MM.1S (cell line): ENCODE measurements around the gene AGK.

Experiments used
- DNase-seq: peaks from one replicate; pipeline ENCODE4 v3.0.0-alpha.2; 2015
- H2AFZ ChIP-seq: fragments of 300-600 bp; sonication (generic); 2 replicates; pipeline ENCODE4 v1.6.0; 2016; ENCODE audit warnings: antibody characterized with exemption, low read length
- H3F3A ChIP-seq: fragments of 300-600 bp; sonication (generic); 2 replicates; pipeline ENCODE4 v1.6.1; 2016; ENCODE audit warnings: mild to moderate bottlenecking, antibody characterized with exemption, low read length, moderate library complexity, mixed read lengths; ENCODE audit not compliant: insufficient read depth
- H3K27ac ChIP-seq: fragments of 300-600 bp; sonication (generic); 2 replicates; pipeline ENCODE4 v1.5.1; 2016; ENCODE audit warnings: mild to moderate bottlenecking, low read length
- H3K27me3 ChIP-seq: fragments of 300-600 bp; sonication (generic); replicated peaks from 2 replicates; pipeline ENCODE4 v1.6.0; 2016; ENCODE audit warnings: low read length; ENCODE audit not compliant: insufficient read depth
- H3K36me3 ChIP-seq: fragments of 300-600 bp; sonication (generic); replicated peaks from 2 replicates; pipeline ENCODE4 v1.6.1; 2016; ENCODE audit warnings: mild to moderate bottlenecking, low read length, mixed read lengths; ENCODE audit not compliant: insufficient read depth
- H3K4me1 ChIP-seq: fragments of 300-600 bp; sonication (generic); 2 replicates; pipeline ENCODE4 v1.6.1; 2016; ENCODE audit warnings: low read length, mixed read lengths
- H3K4me2 ChIP-seq: fragments of 300-600 bp; sonication (generic); 2 replicates; pipeline ENCODE4 v1.6.0; 2016; ENCODE audit warnings: low read depth, low read length
- H3K4me3 ChIP-seq: fragments of 300-600 bp; sonication (generic); 2 replicates; pipeline ENCODE4 v1.5.1; 2016; ENCODE audit warnings: low read length, mixed read lengths
- H3K79me2 ChIP-seq: fragments of 300-600 bp; sonication (generic); 2 replicates; pipeline ENCODE4 v1.6.1; 2016; ENCODE audit warnings: mixed run types, low read length, mixed read lengths
- H3K9ac ChIP-seq: fragments of 300-600 bp; sonication (generic); 2 replicates; pipeline ENCODE4 v1.6.1; 2016; ENCODE audit warnings: low read length, mixed read lengths
- H3K9me2 ChIP-seq: fragments of 300-600 bp; sonication (generic); replicated peaks from 2 replicates; pipeline ENCODE4 v1.6.1; 2016; ENCODE audit warnings: mild to moderate bottlenecking, low read length, mixed read lengths; ENCODE audit not compliant: insufficient read depth
- H3K9me3 ChIP-seq: fragments of 300-600 bp; sonication (generic); replicated peaks from 2 replicates; pipeline ENCODE4 v1.6.1; 2016; ENCODE audit warnings: mild to moderate bottlenecking, low read length, mixed read lengths; ENCODE audit not compliant: insufficient read depth
- H4K20me1 ChIP-seq: fragments of 300-600 bp; sonication (generic); 2 replicates; pipeline ENCODE4 v1.6.1; 2016; ENCODE audit warnings: mild to moderate bottlenecking, low read length, moderate library complexity, mixed read lengths; ENCODE audit not compliant: insufficient read depth
- EZH2 ChIP-seq: fragments of 300-600 bp; sonication (generic); optimal IDR thresholded peaks from 2 replicates; pipeline ENCODE3; 2017; ENCODE audit warnings: low read depth, mild to moderate bottlenecking, antibody characterized with exemption, low read length, mixed read lengths
- EZH2phosphoT487 ChIP-seq: fragments of 300-600 bp; sonication (generic); IDR thresholded peaks from 2 replicates; pipeline ENCODE4 v1.6.1; 2018; ENCODE audit warnings: antibody characterized with exemption, low read length
- TF ChIP-seq, protein P1 (sequence below): fragments of 300-600 bp; sonication (generic); IDR thresholded peaks from 2 replicates; pipeline ENCODE4 v1.5.1; 2016; ENCODE audit warnings: antibody characterized with exemption, low read length, mixed read lengths

The AGK gene

DNA sequence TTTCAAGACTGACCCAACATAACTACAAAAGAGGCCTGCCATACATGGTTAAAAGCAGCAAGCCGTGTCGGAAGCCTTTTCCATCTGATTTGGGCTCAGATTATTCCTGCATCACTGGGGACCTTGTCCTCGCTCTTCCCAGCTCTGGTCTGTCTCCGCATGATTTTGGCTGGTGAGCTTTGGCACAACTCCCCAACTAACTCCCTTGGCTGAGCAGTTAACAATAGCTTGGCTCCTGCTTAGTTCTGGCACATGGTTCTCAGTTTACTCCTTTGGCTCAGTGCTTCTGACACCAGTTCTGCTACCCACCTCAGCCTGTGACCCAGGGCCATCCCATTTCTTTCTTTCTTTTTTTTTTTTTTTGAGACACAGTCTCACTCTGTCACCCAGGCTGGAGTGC lies 17.0 kb downstream of the AGK start:
- Histone ChIP-seq H3K9ac (no peak overlapping the region), H3K27me3 (no peaks in the 10 kb centered on the region), H3F3A (no peaks in the 10 kb centered on the region), H3K79me2 (peaks cover 56% of the 10 kb centered on the region), H3K4me2 (no peak overlapping the region), H3K9me3 (no peaks in the 10 kb centered on the region), H3K9me2 (no peaks in the 10 kb centered on the region), H3K4me1 (peaks cover 11% of the 10 kb centered on the region), H3K36me3 (peaks cover 26% of the 10 kb centered on the region), H2AFZ (no peak overlapping the region), H3K4me3 (no peak overlapping the region), H4K20me1 (no peaks in the 10 kb centered on the region), H3K27ac (no peak overlapping the region)
- DNase-seq: no peak
- TF ChIP-seq EZH2phosphoT487: no peak
- no peak for TF ChIP-seq EZH2
- TF ChIP-seq, protein P1, sequence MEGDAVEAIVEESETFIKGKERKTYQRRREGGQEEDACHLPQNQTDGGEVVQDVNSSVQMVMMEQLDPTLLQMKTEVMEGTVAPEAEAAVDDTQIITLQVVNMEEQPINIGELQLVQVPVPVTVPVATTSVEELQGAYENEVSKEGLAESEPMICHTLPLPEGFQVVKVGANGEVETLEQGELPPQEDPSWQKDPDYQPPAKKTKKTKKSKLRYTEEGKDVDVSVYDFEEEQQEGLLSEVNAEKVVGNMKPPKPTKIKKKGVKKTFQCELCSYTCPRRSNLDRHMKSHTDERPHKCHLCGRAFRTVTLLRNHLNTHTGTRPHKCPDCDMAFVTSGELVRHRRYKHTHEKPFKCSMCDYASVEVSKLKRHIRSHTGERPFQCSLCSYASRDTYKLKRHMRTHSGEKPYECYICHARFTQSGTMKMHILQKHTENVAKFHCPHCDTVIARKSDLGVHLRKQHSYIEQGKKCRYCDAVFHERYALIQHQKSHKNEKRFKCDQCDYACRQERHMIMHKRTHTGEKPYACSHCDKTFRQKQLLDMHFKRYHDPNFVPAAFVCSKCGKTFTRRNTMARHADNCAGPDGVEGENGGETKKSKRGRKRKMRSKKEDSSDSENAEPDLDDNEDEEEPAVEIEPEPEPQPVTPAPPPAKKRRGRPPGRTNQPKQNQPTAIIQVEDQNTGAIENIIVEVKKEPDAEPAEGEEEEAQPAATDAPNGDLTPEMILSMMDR: no peak

GRCh38 chr7:141571059-141571458 lies 19.8 kb downstream of the AGK start:
- DNase-seq: no peak
- no peaks in the 10 kb centered on the region for H3K9me3 ChIP-seq
- no peak for TF ChIP-seq EZH2phosphoT487
- TF ChIP-seq, protein P1: no peak
- no peak for TF ChIP-seq EZH2
- H4K20me1 ChIP-seq: no peaks in the 10 kb centered on the region
- H3K4me3 ChIP-seq: no peak overlapping the region
- H3K27ac ChIP-seq: no peak overlapping the region
- H2AFZ ChIP-seq: no peak overlapping the region
- no peaks in the 10 kb centered on the region for H3K27me3 ChIP-seq
- H3K9ac ChIP-seq: no peak overlapping the region
- no peak overlapping the region for H3K4me2 ChIP-seq
- H3K9me2 ChIP-seq: no peaks in the 10 kb centered on the region
- peaks cover 35% of the 10 kb centered on the region for H3K36me3 ChIP-seq
- H3K4me1 ChIP-seq: peaks cover 7% of the 10 kb centered on the region
- H3F3A ChIP-seq: no peaks in the 10 kb centered on the region
- H3K79me2 ChIP-seq: peaks cover 52% of the 10 kb centered on the region

DNA sequence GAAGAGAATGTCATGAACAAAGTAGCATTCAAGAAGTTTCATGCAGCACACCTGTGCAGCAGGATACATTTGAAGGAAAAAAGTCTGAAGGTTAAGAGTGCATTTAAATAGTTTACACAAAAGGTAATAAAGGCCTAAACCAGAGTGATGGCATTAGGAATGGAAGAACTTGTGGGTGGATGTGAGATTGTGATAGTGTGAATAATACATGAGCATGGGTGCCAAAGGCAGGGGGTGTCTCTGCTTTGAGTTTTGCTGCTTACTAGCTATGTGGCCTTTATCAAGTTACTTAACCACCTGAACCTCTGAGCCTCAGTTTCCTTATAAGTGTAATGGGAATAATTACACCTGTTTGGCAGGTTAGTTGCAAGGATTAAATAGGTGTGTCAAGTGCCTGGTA lies 21.0 kb downstream of the AGK start:
- Histone ChIP-seq H3K27me3 (no peaks in the 10 kb centered on the region), H3K79me2 (peaks cover 45% of the 10 kb centered on the region), H3K36me3 (peaks cover 31% of the 10 kb centered on the region)

More for the DNA sequence above, 21.0 kb downstream of the AGK start:
- no peaks in the 10 kb centered on the region for H3F3A ChIP-seq
- no peak overlapping the region for H2AFZ ChIP-seq
- no peaks in the 10 kb centered on the region for H3K9me3 ChIP-seq
- H3K9me2 ChIP-seq: no peaks in the 10 kb centered on the region
- H3K27ac ChIP-seq: no peak overlapping the region
- no peaks in the 10 kb centered on the region for H3K4me1 ChIP-seq
- no peak overlapping the region for H3K4me2 ChIP-seq
- H3K9ac ChIP-seq: no peak overlapping the region
- no peak for DNase-seq
- TF ChIP-seq EZH2phosphoT487 (no peak), EZH2 (no peak)
- TF ChIP-seq, protein P1: no peak
- no peak overlapping the region for H3K4me3 ChIP-seq
- H4K20me1 ChIP-seq: no peaks in the 10 kb centered on the region
